ENCODE results near the gene PDE8A. TPM values are rescaled to one million over a fixed set of nuclear protein-coding genes. Genes with fewer than 3 reads are reported as not detected.

The PDE8A gene
- total and polyA plus RNA-seq, 2 experiments from 2014 or later, result 15.3 to 26.0 TPM

DNA sequence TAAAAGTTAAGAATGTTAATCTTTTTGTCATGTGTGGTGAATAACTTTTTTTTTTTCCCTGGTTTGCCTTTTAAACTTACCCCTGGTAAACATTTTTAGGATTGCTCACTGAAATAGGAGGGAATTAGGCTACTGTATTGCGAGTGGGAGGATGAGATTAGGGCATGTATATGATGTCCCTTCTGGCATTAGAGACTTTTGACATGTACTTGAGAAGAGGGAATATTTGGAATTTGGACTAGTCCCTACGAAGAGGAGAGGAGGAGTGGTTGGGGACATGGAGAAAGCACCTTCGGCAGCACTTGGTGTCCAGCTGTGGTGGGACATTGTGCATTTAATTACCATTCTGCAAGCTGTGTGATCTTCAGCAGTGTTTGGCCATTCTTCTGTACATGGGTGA, 25.0 kb downstream of the PDE8A start:
- H3K4me1 ChIP-seq (ENCODE audit: insufficient read depth), result peaks cover 34% of the 10 kb centered on the region
- no peak overlapping the region for H3K4me2 ChIP-seq
- no peaks in the 10 kb centered on the region for H3K9me2 ChIP-seq (replicated peaks; ENCODE audit: insufficient read depth)
- DNase-seq (ENCODE audit: low spot score), result no peak
- H4K20me1 ChIP-seq (ENCODE audit: insufficient read depth, poor library complexity, severe bottlenecking), result no peaks in the 10 kb centered on the region
- peaks cover 83% of the 10 kb centered on the region for H3K79me2 ChIP-seq
- no peak for TF ChIP-seq EZH2 (IDR thresholded peaks at IDR 0.05; ENCODE audit: borderline replicate concordance)
- TF ChIP-seq EZH2phosphoT487 (IDR thresholded peaks at IDR 0.05; ENCODE audit: low read depth, severe bottlenecking, unreplicated experiment), result no peak
- TF ChIP-seq, protein P1, sequence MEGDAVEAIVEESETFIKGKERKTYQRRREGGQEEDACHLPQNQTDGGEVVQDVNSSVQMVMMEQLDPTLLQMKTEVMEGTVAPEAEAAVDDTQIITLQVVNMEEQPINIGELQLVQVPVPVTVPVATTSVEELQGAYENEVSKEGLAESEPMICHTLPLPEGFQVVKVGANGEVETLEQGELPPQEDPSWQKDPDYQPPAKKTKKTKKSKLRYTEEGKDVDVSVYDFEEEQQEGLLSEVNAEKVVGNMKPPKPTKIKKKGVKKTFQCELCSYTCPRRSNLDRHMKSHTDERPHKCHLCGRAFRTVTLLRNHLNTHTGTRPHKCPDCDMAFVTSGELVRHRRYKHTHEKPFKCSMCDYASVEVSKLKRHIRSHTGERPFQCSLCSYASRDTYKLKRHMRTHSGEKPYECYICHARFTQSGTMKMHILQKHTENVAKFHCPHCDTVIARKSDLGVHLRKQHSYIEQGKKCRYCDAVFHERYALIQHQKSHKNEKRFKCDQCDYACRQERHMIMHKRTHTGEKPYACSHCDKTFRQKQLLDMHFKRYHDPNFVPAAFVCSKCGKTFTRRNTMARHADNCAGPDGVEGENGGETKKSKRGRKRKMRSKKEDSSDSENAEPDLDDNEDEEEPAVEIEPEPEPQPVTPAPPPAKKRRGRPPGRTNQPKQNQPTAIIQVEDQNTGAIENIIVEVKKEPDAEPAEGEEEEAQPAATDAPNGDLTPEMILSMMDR (IDR thresholded peaks at IDR 0.05; ENCODE audit: poor library complexity), result no peak
- H2AFZ ChIP-seq, result no peak overlapping the region
- no peaks in the 10 kb centered on the region for H3K9me3 ChIP-seq (ENCODE audit: low read depth)
- H3K27ac ChIP-seq, result no peak overlapping the region
- H3K36me3 ChIP-seq (replicated peaks; ENCODE audit: insufficient read depth, low read depth), result no peaks in the 10 kb centered on the region
- H3K27me3 ChIP-seq, result no peaks in the 10 kb centered on the region
- WGBS (ENCODE audit: low lambda C conversion rate, missing lambda C conversion rate), result 91% methylated on average over 3 of the region's 3 CpGs
- H3K4me3 ChIP-seq, result no peak overlapping the region

DNA sequence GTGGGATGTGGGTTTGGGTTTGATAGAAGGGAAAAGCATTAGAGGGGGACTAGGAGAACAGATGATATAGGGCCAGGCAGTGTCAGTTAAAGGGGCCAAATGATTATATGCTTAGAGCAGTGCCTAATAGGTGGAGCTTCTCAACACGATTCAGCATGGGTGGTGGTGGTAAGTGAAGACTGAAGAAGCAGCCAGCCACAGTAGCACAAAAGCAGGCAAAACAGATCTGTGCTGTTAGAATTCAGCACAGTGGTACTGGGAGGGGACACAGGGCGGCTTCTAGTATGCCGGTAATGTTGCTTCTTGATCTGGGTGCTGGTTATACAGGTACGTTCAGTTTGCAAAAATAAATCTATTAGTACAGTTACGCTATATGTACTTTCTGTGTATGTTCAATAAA, 25.5 kb downstream of the PDE8A start:
- TF ChIP-seq, protein P1 (IDR thresholded peaks at IDR 0.05; ENCODE audit: poor library complexity), result no peak
- TF ChIP-seq EZH2phosphoT487 (IDR thresholded peaks at IDR 0.05; ENCODE audit: low read depth, severe bottlenecking, unreplicated experiment) (no peak), EZH2 (IDR thresholded peaks at IDR 0.05; ENCODE audit: borderline replicate concordance) (no peak)
- Histone ChIP-seq H3K4me3 (no peak overlapping the region), H3K4me2 (no peak overlapping the region), H2AFZ (no peak overlapping the region), H3K27ac (no peak overlapping the region), H3K27me3 (no peaks in the 10 kb centered on the region), H3K79me2 (peaks cover 79% of the 10 kb centered on the region), H4K20me1 (ENCODE audit: insufficient read depth, poor library complexity, severe bottlenecking) (no peaks in the 10 kb centered on the region), H3K9me3 (ENCODE audit: low read depth) (no peaks in the 10 kb centered on the region), H3K4me1 (ENCODE audit: insufficient read depth) (peaks cover 34% of the 10 kb centered on the region), H3K36me3 (replicated peaks; ENCODE audit: insufficient read depth, low read depth) (no peaks in the 10 kb centered on the region), H3K9me2 (replicated peaks; ENCODE audit: insufficient read depth) (no peaks in the 10 kb centered on the region)
- no peak for DNase-seq (ENCODE audit: low spot score)
- 66% methylated on average over 5 of the region's 5 CpGs for WGBS (ENCODE audit: low lambda C conversion rate, missing lambda C conversion rate)

- H3K4me3 ChIP-seq, result no peak overlapping the region
- H2AFZ ChIP-seq, result no peak overlapping the region
- no peaks in the 10 kb centered on the region for H3K27me3 ChIP-seq
- H3K9me3 ChIP-seq (ENCODE audit: low read depth), result no peaks in the 10 kb centered on the region
- no peak for DNase-seq (ENCODE audit: low spot score)
- peaks cover 75% of the 10 kb centered on the region for H3K79me2 ChIP-seq
- H3K4me1 ChIP-seq (ENCODE audit: insufficient read depth), result peaks cover 34% of the 10 kb centered on the region
- no peak overlapping the region for H3K4me2 ChIP-seq
- WGBS (ENCODE audit: low lambda C conversion rate, missing lambda C conversion rate), result 89% methylated on average over 4 of the region's 4 CpGs
- H3K9me2 ChIP-seq (replicated peaks; ENCODE audit: insufficient read depth), result no peaks in the 10 kb centered on the region
- no peaks in the 10 kb centered on the region for H3K36me3 ChIP-seq (replicated peaks; ENCODE audit: insufficient read depth, low read depth)
- H3K27ac ChIP-seq, result peak overlapping the region; percentile 86
- no peaks in the 10 kb centered on the region for H4K20me1 ChIP-seq (ENCODE audit: insufficient read depth, poor library complexity, severe bottlenecking)
- TF ChIP-seq EZH2 (IDR thresholded peaks at IDR 0.05; ENCODE audit: borderline replicate concordance) (no peak), EZH2phosphoT487 (IDR thresholded peaks at IDR 0.05; ENCODE audit: low read depth, severe bottlenecking, unreplicated experiment) (no peak)
Measured at GRCh38 chr15:85007741-85008397, 26.2 kb downstream of the PDE8A start.

- peaks cover 34% of the 10 kb centered on the region for H3K4me1 ChIP-seq (ENCODE audit: insufficient read depth)
- WGBS (ENCODE audit: low lambda C conversion rate, missing lambda C conversion rate), result 82% methylated on average over 5 of the region's 5 CpGs
- no peaks in the 10 kb centered on the region for H3K36me3 ChIP-seq (replicated peaks; ENCODE audit: insufficient read depth, low read depth)
- DNase-seq (ENCODE audit: low spot score), result no peak
- H4K20me1 ChIP-seq (ENCODE audit: insufficient read depth, poor library complexity, severe bottlenecking), result no peaks in the 10 kb centered on the region
- peaks cover 75% of the 10 kb centered on the region for H3K79me2 ChIP-seq
- H3K27ac ChIP-seq, result peak overlapping the region; percentile 86
- no peak overlapping the region for H2AFZ ChIP-seq
- no peak overlapping the region for H3K4me3 ChIP-seq
- H3K9me3 ChIP-seq (ENCODE audit: low read depth), result no peaks in the 10 kb centered on the region
- TF ChIP-seq EZH2 (IDR thresholded peaks at IDR 0.05; ENCODE audit: borderline replicate concordance) (no peak), EZH2phosphoT487 (IDR thresholded peaks at IDR 0.05; ENCODE audit: low read depth, severe bottlenecking, unreplicated experiment) (no peak)
- TF ChIP-seq, protein P1 (IDR thresholded peaks at IDR 0.05; ENCODE audit: poor library complexity), result no peak
- H3K9me2 ChIP-seq (replicated peaks; ENCODE audit: insufficient read depth), result no peaks in the 10 kb centered on the region
- H3K4me2 ChIP-seq, result peak overlapping the region; percentile 18
- H3K27me3 ChIP-seq, result no peaks in the 10 kb centered on the region
Measured at GRCh38 chr15:85008474-85009260, 27.0 kb downstream of the PDE8A start.
